HepG2 (cell line): ENCODE results near the gene SPTB. TPM values are rescaled to one million over a fixed set of nuclear protein-coding genes. Genes with fewer than 3 reads are reported as not detected.

Source experiments
- ATAC-seq: fragments of 200-7000 bp; cut with Tn5 transposase; 3 replicates; pipeline ENCODE4 v1.9.1; 2020; ENCODE audit warnings: mild to moderate bottlenecking, moderate library complexity
- BruUV-seq: library from RNA; stranded (reverse); fragments of 400-500 nt; replicated peaks from 2 replicates; lab custom pipeline; 2021; lab: Mats Ljungman, UMichigan
- CTCF ChIA-PET: fragments of 300-600 bp; formaldehyde crosslinking; extraction: SDS; loops from one replicate; lab custom pipeline; 2021; ENCODE audit warnings: low total read pairs, inconsistent platforms, low intra/inter-chr PET ratio; lab: Yijun Ruan, JAX
- POLR2A ChIA-PET: fragments of 350-600 bp; sonication (Branson Sonifier 250); formaldehyde crosslinking; loops from one replicate; lab custom pipeline; 2020; ENCODE audit warnings: antibody characterized with exemption, inconsistent platforms; lab: Yijun Ruan, JAX
- DNase-seq: peaks from one replicate; pipeline ENCODE4 v3.0.0-alpha.2; 2015; ENCODE audit warnings: low spot score
- FAIRE-seq: peaks from 3 replicates; lab custom pipeline; 2011; peaks lifted over from hg19 to GRCh38; lab: Jason Lieb, UNC
- H2AFZ ChIP-seq: one replicate; pipeline ENCODE4 v1.6.1; 2011; ENCODE audit warnings: low read length, inconsistent platforms
- H3K27ac ChIP-seq: fragments of 300-600 bp; 3 replicates; pipeline ENCODE4 v1.8.0; 2011; ENCODE audit warnings: mixed run types, mild to moderate bottlenecking, mixed read lengths, low read length, inconsistent platforms; ENCODE audit not compliant: insufficient read depth; ENCODE audit errors: extremely low read length
- H3K27me3 ChIP-seq, 2 experiments: fragments of 200-600 bp in 1 of 2; 2 replicates in 1 of 2; 3 replicates in 1 of 2; pipeline versions ENCODE4 v1.6.0 to v1.8.0; 2011; ENCODE audit warnings: low read length in 2 of 2, mild to moderate bottlenecking in 2 of 2, moderate library complexity in 2 of 2, inconsistent platforms in 1 of 2; ENCODE audit not compliant: insufficient read depth in 2 of 2, control insufficient read depth in 1 of 2
- H3K36me3 ChIP-seq, 2 experiments: fragments of 200-600 bp in 1 of 2; replicated peaks in 1 of 2; 2 replicates in 1 of 2; 3 replicates in 1 of 2; pipeline versions ENCODE4 v1.5.1 to v1.8.0; 2011; ENCODE audit warnings: low read length in 2 of 2, inconsistent platforms in 1 of 2; ENCODE audit not compliant: insufficient read depth in 2 of 2, control insufficient read depth in 1 of 2
- H3K4me1 ChIP-seq: 2 replicates; pipeline ENCODE4 v1.5.1; 2012; ENCODE audit warnings: low read length, inconsistent platforms; ENCODE audit not compliant: insufficient read depth
- H3K4me2 ChIP-seq: 2 replicates; pipeline ENCODE4 v1.6.0; 2011; ENCODE audit warnings: low read depth, low read length, inconsistent platforms
- H3K4me3 ChIP-seq, 3 experiments: fragments of 200-600 bp in 1 of 3; sonication (generic), shearing (Covaris generic) in 1 of 3; replicated peaks in 1 of 3; 2 replicates each; pipeline ENCODE4 v1.5.1; 2011 to 2016; ENCODE audit warnings: low read length in 3 of 3, inconsistent platforms in 2 of 3, low read depth in 2 of 3, mild to moderate bottlenecking in 2 of 3, control low read depth in 1 of 3, mixed read lengths in 1 of 3; ENCODE audit not compliant: insufficient read depth in 1 of 3
- H3K79me2 ChIP-seq: one replicate; pipeline ENCODE4 v1.6.1; 2011; ENCODE audit warnings: low read length, inconsistent platforms; ENCODE audit not compliant: insufficient read depth
- H3K9ac ChIP-seq: 2 replicates; pipeline ENCODE4 v1.6.0; 2011; ENCODE audit warnings: mild to moderate bottlenecking, low read depth, low read length, inconsistent platforms; ENCODE audit not compliant: insufficient read depth
- H3K9me3 ChIP-seq: 2 replicates; pipeline ENCODE4 v1.5.1; 2012; ENCODE audit warnings: mild to moderate bottlenecking, low read length
- H4K20me1 ChIP-seq: 2 replicates; pipeline ENCODE4 v1.6.0; 2011; ENCODE audit warnings: inconsistent platforms, mild to moderate bottlenecking, low read length, moderate library complexity; ENCODE audit not compliant: insufficient read depth
- CENPT ChIP-seq: sonication (generic); formaldehyde crosslinking; IDR thresholded peaks from 2 replicates; pipeline ENCODE4 v1.8.0; 2022; ENCODE audit warnings: low read depth, mild to moderate bottlenecking, moderate library complexity, missing genetic modification reagents
- KDM3A ChIP-seq: IDR thresholded peaks from 2 replicates; pipeline ENCODE4 v1.6.1; 2018; ENCODE audit warnings: low read depth, missing compliant biosample characterization
- MTERF4 ChIP-seq: sonication (generic); formaldehyde crosslinking; IDR thresholded peaks from 2 replicates; pipeline ENCODE4 v1.8.0; 2023; ENCODE audit warnings: mild to moderate bottlenecking, missing genetic modification reagents
- ZMAT5 ChIP-seq: sonication (generic); formaldehyde crosslinking; IDR thresholded peaks from 2 replicates; pipeline ENCODE4 v1.5.0; 2020; ENCODE audit warnings: mild to moderate bottlenecking, low read depth, missing genetic modification reagents, borderline replicate concordance
- ZNF337 ChIP-seq: sonication (generic); formaldehyde crosslinking; IDR thresholded peaks from 2 replicates; pipeline ENCODE4 v1.5.1; 2020; ENCODE audit warnings: missing genetic modification reagents, low read depth, mild to moderate bottlenecking, borderline replicate concordance
- ZNF496 ChIP-seq: sonication (generic); formaldehyde crosslinking; IDR thresholded peaks from 2 replicates; pipeline ENCODE4 v1.8.1; 2023; ENCODE audit warnings: mild to moderate bottlenecking, moderate library complexity, missing genetic modification reagents; ENCODE audit not compliant: insufficient replicate concordance
- ZNF687 ChIP-seq: sonication (generic); formaldehyde crosslinking; IDR thresholded peaks from 2 replicates; pipeline ENCODE4 v1.5.1; 2020; ENCODE audit warnings: mild to moderate bottlenecking, missing genetic modification reagents, moderate library complexity
- ZNF883 ChIP-seq: sonication (generic); formaldehyde crosslinking; IDR thresholded peaks from 2 replicates; pipeline ENCODE4 v1.5.1; 2020; ENCODE audit warnings: mild to moderate bottlenecking, missing genetic modification reagents; ENCODE audit errors: not compliant biosample characterization
- WGBS: methylation state at CpG from one replicate; pipeline ENCODE4 v1.1.6; 2017; ENCODE audit warnings: low lambda C conversion rate; 5-methylcytosine and 5-hydroxymethylcytosine counted together
- in situ Hi-C: cut with HindIII; loops from 2 replicates; pipeline ENCODE4 v1.10.0; 2017; ENCODE audit warnings: low pct_unique_long_range_greater_than_20kb; ENCODE audit not compliant: extremely low pct_ligation_motif_present
- intact Hi-C: fragments of 100-400 bp; cut with micrococcal nuclease; formaldehyde crosslinking; loops from one replicate; pipeline ENCODE4 v1.10.0; 2022; ENCODE audit not compliant: unreplicated experiment
- polyA plus RNA-seq, 8 experiments: library from polyadenylated mRNA; depleted of rRNA in 3 of 8; stranded (reverse) in 7 of 8; unstranded in 1 of 8; fragments of >200 nt; fragmentation: Illumina TruSeq in 4 of 8; extraction: Trizol in 4 of 8; gene quantifications; 2 replicates each; pipeline versions ENCODE4 v1.2.1 to v1.2.3, GENCODE V29; 2011 to 2016; ENCODE audit warnings: low read depth in 4 of 8, missing spikeins in 1 of 8, mixed read lengths in 1 of 8; ENCODE audit not compliant: insufficient read depth in 1 of 8
- total RNA-seq, 5 experiments: library from RNA; depleted of rRNA; stranded (reverse); fragments of >200 nt; fragmentation: Illumina TruSeq; extraction: Trizol; gene quantifications; 2 replicates each; pipeline ENCODE4 v1.2.3, GENCODE V29; 2016; ENCODE audit warnings: low read depth in 1 of 5

The SPTB gene
- total and polyA plus RNA-seq, 2 of the 13 experiments (the other 11 are each of a cell fraction or from before 2014, with no cell fraction given), result 0.01 to 0.02 TPM

GRCh38 chr14:64790478-64790877 is 89.2 kb downstream of the SPTB start:
- POLR2A ChIA-PET, result no interaction called here
- WGBS, result 47% methylated on average over 6 of the region's 6 CpGs
- ATAC-seq (no peak), FAIRE-seq (no peak), DNase-seq (no peak)
- no peak for TF ChIP-seq KDM3A (CRISPR knock-in tag)
- TF ChIP-seq MTERF4, result no peak
- TF ChIP-seq ZNF496, result no peak
- TF ChIP-seq CENPT (CRISPR knock-in tag), result no peak
- no peak for TF ChIP-seq ZNF337 (CRISPR knock-in tag)
- TF ChIP-seq ZNF687 (CRISPR knock-in tag), result no peak
- no peak for TF ChIP-seq ZNF883 (CRISPR knock-in tag)
- no peak for TF ChIP-seq ZMAT5
- TF ChIP-seq, all 625 proteins: peak for 0
- Histone ChIP-seq H3K4me1 (no peaks in the 10 kb centered on the region), H3K9ac (no peak overlapping the region), H3K27me3 (peaks cover 3 to 34% of the 10 kb centered on the region in 2 experiments; a peak in 4 of 5 replicates), H3K9me3 (no peaks in the 10 kb centered on the region), H3K4me2 (no peak overlapping the region), H3K36me3 (no peaks in the 10 kb centered on the region), H3K79me2 (no peaks in the 10 kb centered on the region), H3K27ac (no peak overlapping the region), H2AFZ (no peak overlapping the region), H4K20me1 (no peaks in the 10 kb centered on the region), H3K4me3 (no peak overlapping the region)
- in situ Hi-C loops, result no loop called here
- no TSS peak for BruUV-seq
- intact Hi-C loops, result no loop called here
- CTCF ChIA-PET, result no interaction called here
